ENCODE results near the gene EXOC6B. TPM values are rescaled to one million over a fixed set of nuclear protein-coding genes. Genes with fewer than 3 reads are reported as not detected.
A peak's percentile ranks its signal among the peaks of the same experiment; 100 is the strongest.

EXOC6B gene
- total RNA-seq, 1 donor = 40.2 TPM

DNA sequence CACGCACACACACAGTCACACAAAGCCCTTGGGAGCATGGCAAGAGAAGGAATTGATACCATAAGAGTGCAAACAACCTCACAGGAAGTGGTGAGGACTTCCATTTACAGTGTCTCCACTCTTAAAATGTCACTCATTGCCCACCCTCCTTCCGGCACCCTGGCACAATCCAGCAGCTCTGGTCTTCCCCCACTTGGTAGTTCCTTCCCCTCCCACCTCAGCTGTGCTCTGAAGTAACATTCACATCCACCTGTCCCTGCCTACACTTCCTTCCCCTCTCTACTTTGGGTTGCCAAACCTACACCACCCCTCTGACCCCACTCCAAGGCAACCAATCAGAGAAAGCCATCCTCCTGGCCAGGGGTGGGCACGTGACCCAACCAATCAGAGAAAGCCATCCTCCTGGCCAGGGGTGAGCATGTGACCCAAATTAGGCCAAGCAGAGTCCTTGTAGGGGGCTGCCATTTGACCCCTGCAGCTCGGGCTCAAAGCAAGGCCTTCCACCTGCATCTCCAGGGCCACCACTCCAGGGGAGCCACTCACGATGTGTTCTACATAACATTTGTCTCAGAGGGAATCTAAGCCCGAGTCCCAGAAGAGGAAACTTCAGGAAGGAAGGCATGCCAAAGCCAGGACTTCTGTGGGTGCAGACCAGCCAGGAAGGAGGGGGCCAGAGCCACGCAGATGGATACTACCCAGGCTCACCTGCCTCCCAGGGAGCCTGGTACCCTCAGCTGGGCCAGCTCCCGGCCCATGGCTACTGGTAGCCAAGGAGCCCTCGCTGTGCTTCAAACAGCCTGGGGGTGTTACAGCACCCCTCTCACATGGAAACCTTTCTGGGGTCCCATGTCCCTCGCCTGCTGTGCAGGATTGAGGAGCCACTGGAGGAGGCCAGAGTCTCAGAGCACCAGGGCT is 699.4 kb downstream of the EXOC6B start:
- no peak overlapping the region for H3K4me3 ChIP-seq (ENCODE audit: low read depth, low read length)
- no peak for TF ChIP-seq CTCF (IDR thresholded peaks at IDR 0.05; ENCODE audit: insufficient read depth, low read depth, low read length)
- no peak for DNase-seq (ENCODE audit: low read depth)

Small RNA genes within 50 kb of the gene (small RNA-seq; reads per million reads assigned to genes)
- 1.6 reads per million, percentile 39 among the genes with 10 or more reads in this experiment for gene RF00592
- gene RNU2-39P = 3.8 reads per million, percentile 75 among the genes with 10 or more reads in this experiment

Other genes with a start within 250 kb of the EXOC6B start
- 17.7 and 22.0 TPM in 2 replicates for gene SPR, start 61.4 kb upstream of the EXOC6B start, total RNA-seq
- gene EMX1, start 91.5 kb upstream of the EXOC6B start, total RNA-seq = not detected in 2 replicates
- gene SFXN5, start 245.7 kb upstream of the EXOC6B start, total RNA-seq = 12.1 and 16.8 TPM in 2 replicates